Measurements from ENCODE around the gene OR9Q2. TPM values are rescaled to one million over a fixed set of nuclear protein-coding genes. Genes with fewer than 3 reads are reported as not detected.

Gene OR9Q2
- total RNA-seq, 1 donor from 2014 or later: not detected

Other genes with a start within 250 kb of the OR9Q2 start
- gene OR9Q1, start 165.2 kb upstream of the OR9Q2 start, total RNA-seq: not detected
- not detected for gene OR6Q1, start 158.1 kb upstream of the OR9Q2 start, total RNA-seq
- gene OR9I1, start 63.5 kb upstream of the OR9Q2 start, total RNA-seq: not detected
- gene OR1S2, start 15.1 kb downstream of the OR9Q2 start, total RNA-seq: not detected
- gene OR1S1, start 23.6 kb downstream of the OR9Q2 start, total RNA-seq: not detected
- gene OR10Q1, start 39.8 kb downstream of the OR9Q2 start, total RNA-seq: not detected
- gene OR10W1, start 79.2 kb downstream of the OR9Q2 start, total RNA-seq: not detected
- gene OR5B17, start 170.0 kb downstream of the OR9Q2 start, total RNA-seq: not detected
- not detected for gene OR5B3, start 217.8 kb downstream of the OR9Q2 start, total RNA-seq
- not detected for gene OR5B2, start 239.1 kb downstream of the OR9Q2 start, total RNA-seq

Measured in left lobe of liver (tissue), 1 donor.